Stimulated activated CD4-positive, alpha-beta T cell treated with anti-CD3 and anti-CD28 coated beads, TNF-alpha, amount 100 ng/mL, for 1 hour (primary cell): ENCODE measurements around the gene HTD2.
A peak's percentile ranks its signal among the peaks of the same experiment; 100 is the strongest.
"Not testable (repeated sequence)": the region's sequence is repeated elsewhere in the genome, so short reads cannot be mapped to it uniquely, and the experiment has no call there.

ENCODE experiments used
- DNase-seq, 3 donors: peaks; one replicate each; pipeline ENCODE4 v3.0.0-alpha.2; 2020; ENCODE audit warnings: low read depth in 3 of 3, low spot score in 1 of 3

HTD2 gene

DNA sequence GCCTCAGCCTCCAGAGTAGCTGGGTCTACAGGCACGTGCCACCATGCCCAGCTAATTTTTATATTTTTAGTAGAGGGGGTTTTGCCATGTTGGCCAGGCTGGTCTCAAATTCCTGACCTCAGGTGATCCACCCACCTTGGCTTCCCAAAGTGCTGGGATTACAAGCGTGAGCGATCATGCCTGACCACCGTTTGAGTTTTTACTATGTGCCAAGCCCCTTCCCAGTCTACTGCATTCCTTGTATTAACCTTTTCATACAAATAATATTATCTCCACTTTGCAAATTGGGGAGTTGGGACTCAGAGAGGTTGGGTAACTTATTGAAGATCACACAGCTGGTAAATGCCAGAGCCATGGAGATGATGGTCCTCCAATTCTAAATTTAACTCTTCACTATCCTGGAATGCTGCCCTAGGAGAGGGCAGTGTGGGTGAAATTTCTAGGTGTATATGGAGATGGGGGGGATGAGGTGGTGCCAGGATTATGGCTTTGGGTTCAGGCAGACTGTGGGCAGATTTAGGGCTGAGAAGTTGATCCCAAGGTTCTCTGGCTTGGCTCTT is 25.4 kb downstream of the HTD2 start:
- no peak for DNase-seq

DNA sequence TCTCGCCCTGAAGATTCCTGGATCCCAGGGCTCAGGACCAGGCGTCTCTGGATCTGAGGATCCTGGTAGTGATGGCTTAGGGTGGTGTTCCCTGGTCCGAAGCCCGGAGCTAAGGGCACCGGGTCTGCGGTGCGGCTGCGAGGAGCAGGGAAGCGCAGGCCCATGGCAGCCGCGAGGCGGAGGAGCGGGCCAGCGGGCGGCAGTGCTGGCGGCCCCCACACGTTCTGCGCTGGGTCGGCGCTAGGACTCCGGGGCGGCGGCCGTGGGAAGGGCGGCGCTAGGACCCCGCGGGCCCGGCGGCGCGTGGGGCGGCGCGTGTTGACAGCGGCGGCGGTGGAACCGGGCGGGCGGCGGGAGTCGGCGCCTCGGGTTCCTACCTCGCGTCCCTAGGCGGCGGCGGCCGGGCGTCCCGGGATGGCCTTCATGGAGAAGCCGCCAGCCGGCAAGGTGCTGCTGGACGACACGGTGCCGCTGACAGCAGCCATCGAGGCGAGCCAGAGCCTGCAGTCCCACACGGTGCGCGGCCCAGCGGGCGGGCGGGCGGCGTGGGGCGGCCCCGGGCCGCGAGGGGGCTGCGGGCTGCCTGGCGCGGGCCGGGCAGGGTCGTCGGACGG is 26.4 kb downstream of the HTD2 start, which contains the start of gene PXK:
Gene PXK (plus strand): TSS at position 318 of the 614 bp plus-strand sequence. CDS start 97 bp downstream, at position 415.
- DNase-seq = peak; percentile 17 to 75 (median 59)

DNA sequence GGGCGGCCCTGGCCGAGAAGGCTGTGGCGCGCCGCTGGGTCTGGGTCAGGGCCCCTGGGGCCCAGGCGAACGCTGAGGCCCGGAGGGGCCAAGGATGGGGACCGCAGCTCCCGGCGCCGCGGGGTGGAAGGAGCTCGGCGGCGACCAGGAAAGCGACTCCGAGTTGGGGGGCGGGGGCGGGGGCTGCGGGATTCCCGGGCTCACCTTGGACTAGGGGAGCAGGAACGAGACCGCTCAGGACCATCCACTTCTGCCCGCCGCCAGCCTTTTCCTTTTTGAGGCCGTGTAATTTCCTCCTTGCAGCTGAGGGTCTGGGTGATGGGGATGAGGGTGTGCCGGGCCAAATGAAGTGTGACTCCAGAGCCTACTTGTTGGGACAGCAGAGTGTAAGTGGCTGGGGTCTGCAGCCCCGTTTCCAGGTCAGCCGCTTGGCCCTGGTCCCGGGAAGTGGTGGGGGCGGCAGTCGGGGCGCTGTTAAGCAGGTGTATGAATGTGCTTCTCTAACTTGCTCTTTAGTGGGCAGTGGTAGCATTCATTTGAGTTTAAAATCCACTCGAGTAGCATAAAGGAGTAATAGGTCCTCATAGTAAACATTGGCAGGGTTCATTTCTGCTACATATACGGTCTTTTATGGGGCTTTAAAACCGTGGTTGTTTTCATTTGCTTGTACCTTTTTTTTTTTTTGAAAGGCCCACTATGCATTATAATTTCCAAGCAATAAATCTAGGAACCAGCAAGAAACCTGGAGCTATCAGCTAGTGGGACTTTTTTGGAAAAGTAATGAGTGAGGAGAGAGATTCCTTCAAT is 27.1 kb downstream of the HTD2 start:
- peak in 1 of 3 donors; percentile 27 for DNase-seq

GRCh38 chr3:58334013-58334321 is 27.6 kb downstream of the HTD2 start:
- DNase-seq = no peak

- DNase-seq = no peak
These were observed 28.2 kb downstream of the HTD2 start for GRCh38 chr3:58334506-58334884.

DNA sequence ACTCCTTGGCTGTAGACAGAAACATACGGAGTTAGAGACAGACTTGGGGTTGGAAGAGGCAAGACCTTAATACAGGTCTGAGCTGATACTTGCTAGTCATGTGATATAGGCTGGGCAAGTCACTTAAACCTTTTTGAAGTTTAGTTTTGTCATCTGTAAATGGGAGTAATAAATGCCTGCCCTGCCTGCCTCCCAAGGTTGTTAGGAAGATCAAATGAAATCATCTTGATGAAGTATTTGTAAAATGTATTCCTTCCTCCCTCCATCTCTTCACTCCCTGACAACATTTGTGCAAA is 29.3 kb downstream of the HTD2 start:
- DNase-seq = no peak

DNA sequence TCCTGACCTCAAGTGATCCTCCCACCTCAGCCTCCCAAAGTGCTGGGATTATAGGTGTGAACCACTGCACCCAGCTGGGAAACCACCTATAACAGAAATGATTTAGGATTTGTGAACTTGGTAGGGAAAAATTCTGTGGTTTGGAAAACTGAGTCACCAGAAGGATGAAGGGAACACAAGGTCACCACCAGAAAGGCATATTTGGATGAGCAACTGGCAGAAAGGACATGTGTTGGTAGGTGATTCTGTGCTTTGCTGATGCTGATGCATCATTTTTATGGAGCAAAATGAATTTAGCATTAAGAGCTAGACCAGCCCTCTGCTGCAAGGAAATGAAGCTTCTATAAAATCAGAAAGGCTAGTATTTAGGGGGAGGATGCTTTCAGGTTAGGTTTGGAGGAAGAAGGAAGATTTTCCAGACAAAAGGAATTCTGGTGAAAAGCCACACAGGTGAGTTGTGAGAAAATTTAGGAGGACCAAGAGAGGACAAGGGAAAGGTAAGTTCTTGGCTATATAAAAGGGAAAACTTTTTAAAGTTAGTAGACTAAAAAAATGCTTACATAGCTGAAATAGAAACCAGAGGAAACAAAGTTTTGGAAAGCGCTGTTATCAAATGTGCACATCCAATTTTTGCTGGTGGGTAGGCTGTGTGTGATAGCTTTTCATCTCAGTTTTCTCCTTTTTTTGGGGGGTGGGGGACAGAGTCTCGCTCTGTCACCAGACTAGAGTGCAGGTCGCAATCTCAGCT is 30.0 kb downstream of the HTD2 start:
- no peak for DNase-seq

DNA sequence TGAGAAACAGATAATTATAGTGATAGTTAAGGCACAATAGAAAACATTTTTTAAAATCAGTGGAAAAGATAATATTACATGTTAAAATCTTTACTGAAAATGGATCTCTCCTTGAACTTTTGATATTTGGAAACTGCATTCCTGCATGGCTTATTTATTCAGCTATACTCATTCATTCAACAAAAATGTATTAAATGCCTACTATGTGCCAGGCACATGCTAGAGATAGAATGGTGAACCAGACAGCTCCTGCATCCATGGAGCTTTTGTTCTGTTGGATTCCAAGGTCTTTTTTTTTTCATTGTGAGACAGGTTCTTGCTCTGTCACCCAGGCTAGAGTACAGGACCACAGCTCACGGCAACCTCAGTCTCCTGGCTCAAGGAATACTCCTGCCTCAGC is 30.9 kb downstream of the HTD2 start:
- no peak for DNase-seq

GRCh38 chr3:58339146-58339545 is 32.8 kb downstream of the HTD2 start:
- not testable (repeated sequence) for DNase-seq

DNA sequence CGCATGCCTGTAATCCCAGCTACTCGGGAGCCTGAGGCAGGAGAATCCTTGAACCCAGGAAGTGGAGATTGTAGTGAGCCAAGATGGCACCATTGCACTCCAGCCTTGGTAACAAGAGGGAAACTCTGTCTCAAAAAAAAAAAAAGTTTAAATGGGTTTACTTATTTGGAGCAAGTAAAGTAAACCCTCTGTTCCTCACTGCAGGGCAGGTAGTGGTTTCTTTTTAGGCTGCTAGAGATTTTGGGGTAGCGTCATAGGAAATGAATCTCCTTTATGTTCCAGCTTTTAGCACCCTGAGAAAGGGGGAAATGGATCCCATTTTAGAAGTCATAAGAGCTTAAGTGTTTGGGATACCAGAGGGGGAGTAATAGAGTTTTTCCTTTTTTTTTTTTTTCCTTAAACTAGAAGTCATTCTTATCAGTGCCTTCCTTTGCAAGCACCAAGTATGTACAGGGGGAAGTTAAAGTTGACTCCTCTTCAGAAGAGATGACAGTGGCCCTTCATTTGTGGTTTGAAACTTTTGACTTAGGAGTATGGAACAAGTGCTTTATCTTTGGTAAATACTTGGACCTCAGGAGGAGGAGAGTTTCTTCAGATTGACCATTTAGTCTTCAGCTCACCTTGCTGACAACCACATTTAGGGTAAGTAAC is 34.4 kb downstream of the HTD2 start:
- no peak for DNase-seq

DNA sequence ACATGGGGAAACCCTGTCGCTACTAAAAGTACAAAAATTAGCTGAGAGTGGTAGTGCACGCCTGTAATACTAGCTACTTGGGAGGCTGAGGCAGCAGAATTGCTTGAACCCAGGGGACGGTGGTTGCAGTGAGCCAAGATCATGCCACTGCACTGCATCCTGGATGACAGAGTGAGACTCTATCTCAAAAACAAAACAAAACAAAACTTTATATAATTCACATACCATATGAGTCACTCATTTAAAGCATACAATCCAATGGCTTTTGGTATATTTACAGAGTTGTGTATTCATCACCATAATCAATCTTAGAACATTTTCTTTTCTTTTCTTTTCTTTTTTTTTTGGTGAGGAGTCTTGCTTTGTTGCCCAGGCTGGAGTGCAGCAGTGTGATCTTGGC is 35.1 kb downstream of the HTD2 start:
- no peak for DNase-seq

- DNase-seq = no peak
These were observed 36.4 kb downstream of the HTD2 start for GRCh38 chr3:58342676-58343075.

DNA sequence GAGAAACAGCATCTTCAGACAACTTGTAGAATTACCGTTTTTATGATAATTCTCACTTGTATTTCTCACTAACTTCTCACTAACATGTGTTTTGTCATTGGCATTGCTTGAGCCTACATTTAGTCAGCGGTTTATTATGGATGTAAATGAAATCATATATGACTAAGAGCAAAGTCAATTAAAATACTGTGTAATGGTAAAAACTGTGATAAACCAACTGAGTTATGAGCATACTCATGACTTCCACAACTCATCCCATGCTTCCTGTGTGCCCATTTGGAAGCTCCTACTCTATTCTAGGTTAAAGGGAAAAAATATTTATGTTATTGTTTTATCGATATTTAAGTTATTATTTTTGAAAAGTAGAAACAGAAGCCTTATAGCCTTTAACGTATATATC is 39.1 kb downstream of the HTD2 start:
- DNase-seq = no peak

GRCh38 chr3:58346368-58346767 is 40.0 kb downstream of the HTD2 start:
- no peak for DNase-seq

DNA sequence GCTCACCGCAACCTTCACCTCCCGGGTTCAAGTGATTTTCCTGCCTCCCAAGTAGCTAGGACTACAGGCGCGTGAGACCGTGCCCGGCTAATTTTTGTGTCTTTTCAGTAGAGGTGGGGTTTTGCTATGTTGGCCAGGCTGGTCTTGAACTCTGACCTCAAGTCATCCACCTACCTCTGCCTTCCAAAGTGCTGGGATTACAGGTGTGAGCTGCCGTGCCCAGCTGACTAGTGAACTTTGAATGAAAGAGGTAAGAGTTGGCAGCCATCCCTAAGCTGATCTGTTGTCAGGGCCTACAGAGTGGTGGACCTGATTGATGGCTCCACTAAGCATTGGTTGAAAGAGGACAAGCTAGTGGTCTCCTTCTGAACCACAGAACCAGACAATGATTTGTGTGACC is 41.7 kb downstream of the HTD2 start:
- DNase-seq = no peak

- no peak for DNase-seq
These were observed 43.7 kb downstream of the HTD2 start for GRCh38 chr3:58349792-58350626.

DNA sequence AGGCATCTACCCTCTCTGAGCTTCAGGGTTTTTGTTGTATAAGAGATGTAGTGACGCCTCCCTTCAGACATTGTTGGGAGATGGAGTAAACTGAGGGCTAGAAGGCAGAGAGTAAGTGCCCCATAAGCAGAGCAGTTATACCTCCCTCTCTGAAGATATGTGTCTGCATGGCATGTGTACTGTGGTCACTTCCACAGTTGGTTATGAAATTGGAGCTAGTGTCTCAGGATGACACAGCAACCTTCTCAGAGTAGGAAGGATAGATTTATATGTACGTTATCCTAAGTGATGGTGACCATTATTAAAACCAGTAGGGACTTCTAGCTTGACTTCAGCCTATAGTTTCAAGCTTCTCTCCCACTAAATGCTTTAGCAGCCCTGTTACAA is 44.3 kb downstream of the HTD2 start:
- DNase-seq = no peak

- no peak for DNase-seq
These were observed 45.6 kb downstream of the HTD2 start for GRCh38 chr3:58351920-58352319.

DNA sequence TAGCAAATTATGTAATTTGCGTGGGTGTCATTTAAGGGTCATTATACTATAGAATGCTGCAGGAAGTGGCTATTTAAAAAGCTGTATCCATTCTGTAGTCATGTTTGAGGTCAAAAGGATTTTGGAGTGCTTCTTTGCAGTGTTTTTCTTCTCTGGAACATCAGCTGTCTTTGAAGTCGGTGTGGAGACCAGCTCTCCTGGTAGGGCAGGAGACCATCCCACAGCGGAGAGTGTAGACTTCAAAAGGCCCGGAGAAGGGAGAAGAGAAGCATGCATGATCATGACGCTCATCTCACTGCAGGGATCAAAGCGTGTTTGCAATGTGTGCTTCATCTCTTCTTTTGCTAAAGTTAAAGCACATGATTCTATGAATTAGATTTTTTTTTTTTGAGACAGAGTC is 46.3 kb downstream of the HTD2 start:
- no peak for DNase-seq

GRCh38 chr3:58353722-58354553 is 47.6 kb downstream of the HTD2 start:
- no peak for DNase-seq
